Fibroblast of mammary gland (primary cell): ENCODE results near the gene AUH.

Experiments used
- DNase-seq: peaks from one replicate; pipeline ENCODE4 v3.0.0-alpha.2; 2010; ENCODE audit warnings: low read depth
- H3K4me3 ChIP-seq: 2 replicates; pipeline ENCODE4 v1.5.1; 2011; ENCODE audit warnings: low read depth, mild to moderate bottlenecking, low read length, moderate library complexity; ENCODE audit not compliant: control insufficient read depth
- TF ChIP-seq, protein P1 (sequence below): conservative IDR thresholded peaks from 2 replicates; pipeline ENCODE4 v1.5.1; 2011; ENCODE audit warnings: low read depth, low read length, inconsistent platforms; ENCODE audit not compliant: control insufficient read depth, insufficient read depth

AUH gene

DNA sequence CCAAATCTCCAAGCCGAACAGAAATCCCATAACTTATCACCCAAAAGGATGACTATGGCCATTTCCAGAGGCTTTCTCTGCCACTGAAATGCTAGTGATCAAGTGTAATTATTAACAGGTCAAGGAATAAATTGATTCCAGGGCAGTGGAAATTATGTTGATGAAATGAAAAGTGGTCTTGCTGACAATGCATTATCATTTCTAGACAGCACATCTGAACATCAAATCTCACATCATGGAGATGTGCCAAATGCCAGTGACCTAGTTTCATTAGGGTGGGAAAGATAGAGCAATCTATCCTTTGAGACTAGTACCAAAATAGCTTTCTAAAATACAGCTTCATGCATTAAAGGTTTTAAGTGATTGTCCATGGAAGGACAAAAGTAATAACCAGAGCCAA is 86.1 kb downstream of the AUH start:
- TF ChIP-seq, protein P1, sequence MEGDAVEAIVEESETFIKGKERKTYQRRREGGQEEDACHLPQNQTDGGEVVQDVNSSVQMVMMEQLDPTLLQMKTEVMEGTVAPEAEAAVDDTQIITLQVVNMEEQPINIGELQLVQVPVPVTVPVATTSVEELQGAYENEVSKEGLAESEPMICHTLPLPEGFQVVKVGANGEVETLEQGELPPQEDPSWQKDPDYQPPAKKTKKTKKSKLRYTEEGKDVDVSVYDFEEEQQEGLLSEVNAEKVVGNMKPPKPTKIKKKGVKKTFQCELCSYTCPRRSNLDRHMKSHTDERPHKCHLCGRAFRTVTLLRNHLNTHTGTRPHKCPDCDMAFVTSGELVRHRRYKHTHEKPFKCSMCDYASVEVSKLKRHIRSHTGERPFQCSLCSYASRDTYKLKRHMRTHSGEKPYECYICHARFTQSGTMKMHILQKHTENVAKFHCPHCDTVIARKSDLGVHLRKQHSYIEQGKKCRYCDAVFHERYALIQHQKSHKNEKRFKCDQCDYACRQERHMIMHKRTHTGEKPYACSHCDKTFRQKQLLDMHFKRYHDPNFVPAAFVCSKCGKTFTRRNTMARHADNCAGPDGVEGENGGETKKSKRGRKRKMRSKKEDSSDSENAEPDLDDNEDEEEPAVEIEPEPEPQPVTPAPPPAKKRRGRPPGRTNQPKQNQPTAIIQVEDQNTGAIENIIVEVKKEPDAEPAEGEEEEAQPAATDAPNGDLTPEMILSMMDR = no peak
- no peak overlapping the region for H3K4me3 ChIP-seq
- DNase-seq = no peak

DNA sequence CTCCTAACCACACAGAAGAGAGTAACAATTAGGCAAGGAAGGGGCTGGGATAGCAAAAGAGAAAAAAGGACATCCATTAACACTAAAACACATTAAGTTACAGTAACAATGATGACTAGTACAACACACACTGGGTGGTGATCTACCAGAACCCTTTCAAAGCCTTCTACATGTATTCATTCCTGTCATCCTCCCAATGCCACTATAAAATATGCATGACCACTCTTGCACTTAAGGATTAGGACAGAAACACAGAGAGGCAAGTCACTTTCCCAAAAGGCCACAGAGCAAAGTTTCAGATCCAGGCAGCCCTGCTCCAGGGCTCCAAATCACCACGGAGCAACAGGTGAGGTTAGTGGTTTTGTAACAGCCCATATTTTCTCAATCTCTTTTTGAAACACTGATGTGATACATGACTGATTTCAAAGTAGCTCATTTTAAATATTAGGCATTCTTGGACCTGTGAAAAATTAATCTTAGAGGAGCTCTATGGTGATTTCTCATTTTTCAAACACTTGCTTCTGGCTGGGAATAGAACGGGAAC is 86.7 kb downstream of the AUH start:
- TF ChIP-seq, protein P1 = no peak
- no peak overlapping the region for H3K4me3 ChIP-seq
- no peak for DNase-seq

DNA sequence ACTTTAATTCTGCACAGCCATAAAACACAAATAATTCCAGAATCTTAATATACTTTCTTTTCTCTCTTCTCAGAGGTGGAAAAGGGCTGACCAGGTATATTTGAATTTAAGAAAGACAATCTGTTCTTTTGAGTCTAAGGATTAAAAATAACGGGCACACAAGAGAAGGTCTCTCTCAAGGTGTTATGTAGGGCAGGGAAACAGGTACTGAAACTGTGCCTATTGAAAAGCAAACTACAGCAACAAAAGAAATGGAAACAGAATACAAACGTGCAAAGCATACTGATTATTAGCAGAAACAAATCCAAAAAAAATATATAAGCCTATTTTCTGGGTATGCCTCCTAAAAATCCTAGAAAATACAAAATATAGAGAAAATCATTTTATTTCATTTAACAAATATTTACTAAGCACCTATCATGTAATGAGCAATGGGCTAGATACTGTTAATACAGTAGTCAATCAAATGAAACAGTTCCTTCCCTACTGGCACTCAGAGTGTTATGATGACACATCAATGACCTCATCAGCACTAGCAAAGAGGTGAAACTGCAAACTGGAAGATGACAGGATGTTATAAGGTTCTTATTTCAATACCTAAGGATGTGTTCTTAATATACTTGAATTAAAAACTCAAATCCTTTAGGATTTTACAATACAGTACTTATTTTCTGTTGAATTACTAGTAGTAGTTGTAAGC is 87.7 kb downstream of the AUH start:
- peak; percentile 77 for DNase-seq
- H3K4me3 ChIP-seq = no peak overlapping the region
- TF ChIP-seq, protein P1 = no peak

DNA sequence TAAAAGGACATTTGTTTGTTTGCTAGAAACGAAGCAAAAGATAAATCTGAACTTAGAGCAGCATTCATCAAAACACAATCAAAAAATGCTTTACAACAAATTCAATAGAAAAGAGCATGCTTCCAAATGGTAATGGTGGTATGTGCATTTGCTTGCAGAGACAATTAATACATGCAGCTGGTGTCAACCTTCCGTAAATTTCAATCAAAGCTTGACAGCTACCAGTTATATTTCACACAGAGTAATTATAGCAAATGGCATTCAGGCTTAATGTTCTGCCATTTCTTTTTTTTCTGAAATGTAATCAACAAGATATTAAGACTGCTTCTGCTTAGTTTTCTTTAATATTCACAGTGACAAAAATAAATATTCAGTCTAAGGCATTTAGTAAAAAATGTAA is 90.6 kb downstream of the AUH start:
- DNase-seq = no peak
- TF ChIP-seq, protein P1 = no peak
- no peak overlapping the region for H3K4me3 ChIP-seq

DNA sequence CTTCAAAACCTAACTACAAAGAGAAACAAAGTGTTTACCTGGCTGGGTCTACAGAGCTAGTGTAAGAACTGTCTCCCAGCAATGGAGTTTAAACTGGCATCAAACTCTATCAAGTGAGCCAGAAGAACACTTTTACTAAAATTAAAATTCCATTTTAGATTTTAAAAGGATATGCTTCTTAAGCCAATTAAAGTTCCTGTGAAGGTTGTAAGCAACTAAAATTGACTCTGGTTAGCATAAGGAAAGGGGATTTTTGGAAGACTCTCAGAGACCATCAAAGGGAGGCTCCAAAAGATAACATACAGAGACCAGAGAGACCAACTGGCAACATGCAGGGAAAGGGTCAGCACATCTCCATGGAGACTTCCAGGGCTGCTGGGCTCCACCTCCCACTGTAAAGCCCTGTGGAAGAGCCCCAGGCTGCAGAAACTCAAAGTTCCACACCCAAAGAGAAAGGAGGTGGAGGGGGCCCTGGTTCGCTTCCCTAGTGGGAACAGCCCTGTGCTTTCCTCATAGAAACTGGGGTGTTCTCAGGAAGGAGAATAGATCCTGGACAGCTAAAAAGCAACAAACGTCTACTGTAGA is 91.7 kb downstream of the AUH start:
- TF ChIP-seq, protein P1 = no peak
- no peak for DNase-seq
- H3K4me3 ChIP-seq = no peak overlapping the region

DNA sequence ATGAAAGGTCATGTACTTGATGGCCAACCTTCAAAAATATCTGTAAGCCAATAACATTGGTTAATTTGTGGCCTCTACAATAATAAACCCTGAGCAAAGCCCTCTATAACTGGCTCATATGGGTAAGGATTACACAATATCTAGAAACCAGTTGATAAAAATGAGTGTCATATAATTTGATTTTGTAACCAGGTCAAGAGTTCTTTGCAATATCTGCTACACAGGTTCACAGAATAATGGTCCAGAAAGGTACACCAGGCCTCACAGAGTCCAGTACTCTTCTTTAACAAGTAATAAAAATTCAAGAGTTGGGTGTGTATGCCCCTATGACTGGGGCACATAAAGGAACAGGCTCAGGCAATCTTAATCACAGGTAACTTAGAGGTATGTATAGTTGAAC is 95.3 kb downstream of the AUH start:
- TF ChIP-seq, protein P1 = no peak
- H3K4me3 ChIP-seq = no peak overlapping the region
- no peak for DNase-seq

DNA sequence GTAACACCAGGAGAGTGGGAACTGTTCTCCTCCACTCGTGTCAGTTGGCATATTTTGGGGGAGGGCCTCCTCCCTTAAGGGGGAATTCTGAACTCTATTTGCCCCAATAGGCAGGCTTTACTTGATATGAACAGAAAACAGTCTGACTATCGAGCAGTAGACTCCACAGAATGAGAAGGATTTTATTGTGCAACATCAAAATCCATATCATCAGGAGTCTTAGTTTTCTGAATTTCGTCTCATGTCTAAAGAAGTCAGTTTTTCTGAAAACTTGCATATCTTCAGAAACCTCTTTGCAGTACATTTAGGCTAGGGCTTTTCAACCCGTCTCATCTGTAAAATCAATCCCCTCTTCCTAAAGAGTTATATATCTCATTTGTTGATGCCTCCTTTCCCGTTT is 96.2 kb downstream of the AUH start:
- TF ChIP-seq, protein P1 = no peak
- no peak for DNase-seq
- H3K4me3 ChIP-seq = no peak overlapping the region
